ENCODE data around the gene IGFL1. TPM values are rescaled to one million over a fixed set of nuclear protein-coding genes. Genes with fewer than 3 reads are reported as not detected.
"Not testable (repeated sequence)": the region's sequence is repeated elsewhere in the genome, so short reads cannot be mapped to it uniquely, and the experiment has no call there.

Gene IGFL1
- total RNA-seq, 1 donor from 2014 or later = not detected

GRCh38 chr19:46262684-46263296, 33.2 kb downstream of the IGFL1 start:
- DNase-seq (ENCODE audit: low spot score in 2 of 2); FAIRE-seq: not testable (repeated sequence)

GRCh38 chr19:46264801-46265200, 35.3 kb downstream of the IGFL1 start:
- FAIRE-seq; DNase-seq (ENCODE audit: low spot score in 2 of 2): not testable (repeated sequence)

- DNase-seq (ENCODE audit: low spot score in 2 of 2) = peak; percentile 43 to 71
- FAIRE-seq = peak; percentile 34
These were observed 35.8 kb downstream of the IGFL1 start for GRCh38 chr19:46265217-46265828.

- DNase-seq (ENCODE audit: low spot score in 2 of 2) = no peak
- FAIRE-seq = no peak
These were observed 39.6 kb downstream of the IGFL1 start for GRCh38 chr19:46269101-46269500.

- FAIRE-seq (no peak), DNase-seq (ENCODE audit: low spot score in 2 of 2) (no peak)
These were observed 41.1 kb downstream of the IGFL1 start for GRCh38 chr19:46270521-46271256.

- no peak for FAIRE-seq
These were observed 42.1 kb downstream of the IGFL1 start for GRCh38 chr19:46271481-46272197.

GRCh38 chr19:46273931-46274330, 44.4 kb downstream of the IGFL1 start:
- not testable (repeated sequence) for FAIRE-seq

More at GRCh38 chr19:46271481-46272197, 42.1 kb downstream of the IGFL1 start:
- DNase-seq (ENCODE audit: low spot score in 2 of 2) = no peak

GRCh38 chr19:46279177-46279576, 49.6 kb downstream of the IGFL1 start:
- no peak for DNase-seq (ENCODE audit: low spot score in 2 of 2)

More at GRCh38 chr19:46273931-46274330, 44.4 kb downstream of the IGFL1 start:
- DNase-seq (ENCODE audit: low spot score in 2 of 2) = not testable (repeated sequence)

More at GRCh38 chr19:46279177-46279576, 49.6 kb downstream of the IGFL1 start:
- FAIRE-seq = no peak

Other genes starting within 250 kb of the IGFL1 start
- 2.9 TPM for gene CCDC61, start 234.3 kb upstream of the IGFL1 start, total RNA-seq
- gene PGLYRP1, start 206.7 kb upstream of the IGFL1 start, total RNA-seq = not detected
- gene IGFL4, start 188.7 kb upstream of the IGFL1 start, total RNA-seq = 0.82 TPM
- gene IGFL3, start 105.1 kb upstream of the IGFL1 start, total RNA-seq = not detected
- gene IGFL2, start 81.5 kb upstream of the IGFL1 start, total RNA-seq = 0.82 TPM
- 3.3 TPM for gene HIF3A, start 67.3 kb downstream of the IGFL1 start, total RNA-seq
- 67.3 TPM for gene PPP5C, start 117.3 kb downstream of the IGFL1 start, total RNA-seq
- gene CCDC8, start 183.8 kb downstream of the IGFL1 start, total RNA-seq = 2.4 TPM
- gene PNMA8C, start 199.2 kb downstream of the IGFL1 start, total RNA-seq = 31.8 TPM
- gene PNMA8A, start 241.8 kb downstream of the IGFL1 start, total RNA-seq = 68.1 TPM